ENCODE results near the gene MFSD11. TPM values are rescaled to one million over a fixed set of nuclear protein-coding genes. Genes with fewer than 3 reads are reported as not detected.
A peak's percentile ranks its signal among the peaks of the same experiment; 100 is the strongest.

The MFSD11 gene
- total RNA-seq, 1 donor from 2014 or later = 39.7 TPM

- Mint-ChIP-seq H3K4me3 (no peak overlapping the region), H3K27me3 (ENCODE audit: low read depth) (no peaks in the 10 kb centered on the region), H3K9me3 (no peaks in the 10 kb centered on the region), H3K4me1 (peaks cover 34% of the 10 kb centered on the region), H3K36me3 (peaks cover 37% of the 10 kb centered on the region), H3K27ac (peak overlapping the region; percentile 44)
- TF ChIP-seq CTCF (IDR thresholded peaks at IDR 0.05; ENCODE audit: unreplicated experiment) = no peak
- no peak for DNase-seq (ENCODE audit: low spot score in 2 of 2, unreplicated experiment in 2 of 2)
Measured at GRCh38 chr17:76732734-76733617, 4.9 kb upstream of the MFSD11 start.

DNA sequence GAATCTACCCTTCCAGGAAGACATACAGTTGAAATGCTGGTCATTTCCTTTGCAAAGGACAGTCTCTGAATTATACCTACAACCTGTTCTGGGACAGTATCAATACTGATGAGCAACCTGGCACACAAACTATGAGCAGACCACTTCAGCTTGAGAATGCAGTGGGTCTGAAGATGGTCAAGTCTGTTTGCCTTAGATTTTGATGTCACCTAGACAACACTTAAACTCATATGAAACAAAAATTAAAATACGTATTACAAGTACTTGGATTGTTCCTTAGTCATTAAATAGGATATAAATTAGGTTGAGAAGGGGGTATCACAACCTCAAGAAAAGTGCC lies 4.3 kb upstream of the MFSD11 start:
- Mint-ChIP-seq H3K27me3 (ENCODE audit: low read depth) (no peaks in the 10 kb centered on the region), H3K36me3 (peaks cover 37% of the 10 kb centered on the region), H3K27ac (peak overlapping the region; percentile 44), H3K4me1 (peaks cover 38% of the 10 kb centered on the region), H3K4me3 (peak overlapping the region; percentile 98), H3K9me3 (no peaks in the 10 kb centered on the region)
- no peak for DNase-seq (ENCODE audit: low spot score in 2 of 2, unreplicated experiment in 2 of 2)
- TF ChIP-seq CTCF (IDR thresholded peaks at IDR 0.05; ENCODE audit: unreplicated experiment) = no peak

- TF ChIP-seq CTCF (IDR thresholded peaks at IDR 0.05; ENCODE audit: unreplicated experiment) = no peak
- no peak for DNase-seq (ENCODE audit: low spot score in 2 of 2, unreplicated experiment in 2 of 2)
- peaks cover 44% of the 10 kb centered on the region for H3K4me1 Mint-ChIP-seq
Measured at GRCh38 chr17:76734080-76734840, 3.7 kb upstream of the MFSD11 start.

GRCh38 chr17:76735006-76735405 lies 2.9 kb upstream of the MFSD11 start:
- no peak for TF ChIP-seq CTCF (IDR thresholded peaks at IDR 0.05; ENCODE audit: unreplicated experiment)
- Mint-ChIP-seq H3K4me1 (peaks cover 43% of the 10 kb centered on the region), H3K9me3 (no peaks in the 10 kb centered on the region), H3K36me3 (peaks cover 32% of the 10 kb centered on the region), H3K4me3 (peak overlapping the region; percentile 98), H3K27me3 (ENCODE audit: low read depth) (no peaks in the 10 kb centered on the region), H3K27ac (peak overlapping the region; percentile 98)
- no peak for DNase-seq (ENCODE audit: low spot score in 2 of 2, unreplicated experiment in 2 of 2)

More at GRCh38 chr17:76734080-76734840, 3.7 kb upstream of the MFSD11 start:
- H3K36me3 Mint-ChIP-seq = peaks cover 36% of the 10 kb centered on the region
- H3K4me3 Mint-ChIP-seq = peak overlapping the region; percentile 98
- H3K27ac Mint-ChIP-seq = peak overlapping the region; percentile 98
- no peaks in the 10 kb centered on the region for H3K9me3 Mint-ChIP-seq
- no peaks in the 10 kb centered on the region for H3K27me3 Mint-ChIP-seq (ENCODE audit: low read depth)

DNA sequence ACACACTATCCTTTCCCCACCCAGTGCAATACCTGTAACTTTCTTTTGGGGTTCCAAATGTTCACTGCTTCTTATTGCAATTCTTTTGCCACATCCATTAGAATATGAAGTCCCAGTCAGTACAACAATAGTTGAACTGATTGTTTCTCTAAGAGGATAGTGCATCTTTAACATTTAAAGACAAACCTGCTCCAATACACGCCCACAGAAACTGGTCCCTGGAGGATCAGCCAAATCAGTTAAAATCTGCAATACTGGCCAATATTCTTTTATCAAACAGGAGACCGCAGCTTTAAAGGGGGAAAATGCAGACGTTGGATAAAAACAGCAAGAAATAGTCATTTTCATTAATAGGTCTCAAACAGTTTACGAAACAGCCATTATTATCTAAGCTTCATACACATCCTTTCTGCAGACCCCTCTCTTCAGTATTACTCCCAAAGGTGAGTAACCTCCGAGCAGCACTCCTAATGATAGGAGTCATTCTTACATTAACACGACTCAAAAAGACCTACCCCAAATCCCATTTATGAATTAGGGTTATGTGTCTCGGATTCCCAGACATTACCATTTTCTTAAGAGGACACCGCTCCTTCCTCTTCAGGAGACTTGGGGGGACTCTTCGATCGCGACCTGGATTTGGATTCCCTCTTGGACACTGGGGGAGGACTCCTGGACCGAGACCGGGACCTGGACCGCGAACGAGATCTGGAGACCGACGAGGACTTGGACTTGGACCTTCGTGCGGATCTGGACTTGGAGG lies 2.2 kb upstream of the MFSD11 start:
- H3K9me3 Mint-ChIP-seq = no peaks in the 10 kb centered on the region
- H3K36me3 Mint-ChIP-seq = peaks cover 32% of the 10 kb centered on the region
- TF ChIP-seq CTCF (IDR thresholded peaks at IDR 0.05; ENCODE audit: unreplicated experiment) = no peak
- peak overlapping the region; percentile 98 for H3K4me3 Mint-ChIP-seq
- no peaks in the 10 kb centered on the region for H3K27me3 Mint-ChIP-seq (ENCODE audit: low read depth)
- H3K27ac Mint-ChIP-seq = peak overlapping the region; percentile 98
- DNase-seq (ENCODE audit: low spot score in 2 of 2, unreplicated experiment in 2 of 2) = no peak
- peaks cover 49% of the 10 kb centered on the region for H3K4me1 Mint-ChIP-seq

All from mesothelial cell of epicardium (in vitro differentiated cells).